SU-DHL-6 (cell line): ENCODE data around the gene ADAM21.
"Not testable (repeated sequence)": the region's sequence is repeated elsewhere in the genome, so short reads cannot be mapped to it uniquely, and the experiment has no call there.

Experiments
- H2AFZ ChIP-seq: fragments of 200-600 bp; sonication (generic); 2 replicates; pipeline ENCODE4 v1.6.1; 2014; ENCODE audit warnings: low read depth, mild to moderate bottlenecking, moderate library complexity, mixed read lengths, antibody characterized with exemption, low read length; ENCODE audit not compliant: severe bottlenecking
- H3F3A ChIP-seq: fragments of 200-600 bp; shearing (Covaris generic); 2 replicates; pipeline ENCODE4 v1.6.0; 2016; ENCODE audit warnings: antibody characterized with exemption, mild to moderate bottlenecking; ENCODE audit not compliant: insufficient read depth
- H3K27ac ChIP-seq: fragments of 200-600 bp; sonication (generic); 2 replicates; pipeline ENCODE4 v1.5.1; 2016; ENCODE audit warnings: low read depth, mild to moderate bottlenecking, low read length, moderate library complexity, mixed read lengths
- H3K27me3 ChIP-seq: fragments of 200-600 bp; sonication (generic), shearing (Covaris generic); 2 replicates; pipeline ENCODE4 v1.6.0; 2014; ENCODE audit warnings: mild to moderate bottlenecking, low read length
- H3K36me3 ChIP-seq: fragments of 200-600 bp; sonication (generic); 2 replicates; pipeline ENCODE4 v1.6.1; 2014; ENCODE audit warnings: mild to moderate bottlenecking, low read length, mixed read lengths
- H3K4me2 ChIP-seq: fragments of 300-600, 200-600 bp; shearing (Covaris generic), sonication (generic); 2 replicates; pipeline ENCODE4 v1.6.0; 2014; ENCODE audit warnings: low read length, low read depth, mild to moderate bottlenecking; ENCODE audit not compliant: poor library complexity, severe bottlenecking
- H3K4me3 ChIP-seq: fragments of 200-600 bp; sonication (generic); 2 replicates; pipeline ENCODE4 v1.5.1; 2014; ENCODE audit warnings: antibody characterized with exemption, low read length, mild to moderate bottlenecking, mixed read lengths; ENCODE audit not compliant: insufficient read depth, poor library complexity, severe bottlenecking
- H3K79me2 ChIP-seq: fragments of 200-600 bp; sonication (generic); 2 replicates; pipeline ENCODE4 v1.6.1; 2014; ENCODE audit warnings: mild to moderate bottlenecking, low read length, moderate library complexity; ENCODE audit not compliant: insufficient read depth
- H3K9ac ChIP-seq: fragments of 200-600 bp; sonication (generic); 2 replicates; pipeline ENCODE4 v1.7.0; 2014; ENCODE audit warnings: mild to moderate bottlenecking, low read length
- H3K9me2 ChIP-seq: fragments of 200-600 bp; sonication (generic); replicated peaks from 2 replicates; pipeline ENCODE4 v1.6.1; 2014; ENCODE audit warnings: low read length; ENCODE audit not compliant: insufficient read depth
- H3K9me3 ChIP-seq: fragments of 200-600 bp; sonication (generic); 2 replicates; pipeline ENCODE4 v1.6.1; 2014; ENCODE audit warnings: low read length, mixed read lengths; ENCODE audit not compliant: insufficient read depth
- H4K20me1 ChIP-seq: fragments of 200-600 bp; sonication (generic); 2 replicates; pipeline ENCODE4 v1.6.1; 2014; ENCODE audit warnings: low read depth, mild to moderate bottlenecking, antibody characterized with exemption, low read length, moderate library complexity, mixed read lengths
- EZH2phosphoT487 ChIP-seq: fragments of 200-600 bp; sonication (generic), shearing (Covaris generic); conservative IDR thresholded peaks from 2 replicates; pipeline ENCODE4 v1.6.1; 2018; ENCODE audit warnings: mild to moderate bottlenecking, antibody characterized with exemption, low read length, moderate library complexity, mixed read lengths
- TF ChIP-seq, protein P1 (sequence below): fragments of 200-600 bp; sonication (generic); IDR thresholded peaks from one replicate; pipeline ENCODE4 v1.5.1; 2017; ENCODE audit warnings: antibody characterized with exemption, mild to moderate bottlenecking, low read length, moderate library complexity; ENCODE audit not compliant: insufficient read depth, poor library complexity, severe bottlenecking

ADAM21 gene

DNA sequence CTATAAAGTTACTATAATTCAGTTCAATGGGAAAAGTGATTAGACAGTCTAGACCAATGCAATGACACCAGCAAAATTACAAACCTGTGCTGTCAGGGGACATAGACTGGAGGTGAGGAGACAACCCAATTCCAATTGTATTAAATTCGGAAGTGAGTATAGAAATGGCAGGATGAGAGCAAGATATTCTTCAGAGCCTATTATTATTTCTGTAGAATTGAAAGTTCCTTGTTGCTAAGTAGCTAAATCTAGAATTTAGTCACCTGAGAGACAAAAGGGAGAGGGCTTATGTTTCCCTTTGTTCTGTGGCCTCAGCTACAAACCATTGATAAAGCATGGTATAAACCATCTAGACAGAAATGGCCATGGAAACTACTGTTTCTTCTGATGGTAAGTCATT is at the start of gene ADAM21:
TSS of gene ADAM21 (plus strand) at position 301 of the 400 bp plus-strand sequence. CDS start 5,326 bp downstream, outside the sequence.
- H3K27ac ChIP-seq, result no peak within 1 kb of the TSS
- H3F3A ChIP-seq, result no peaks in the 10 kb centered on the region
- no peak within 1 kb of the TSS for H3K4me2 ChIP-seq
- no peak within 1 kb of the TSS for H3K4me3 ChIP-seq
- no peaks in the 10 kb centered on the region for H3K36me3 ChIP-seq
- TF ChIP-seq, protein P1, sequence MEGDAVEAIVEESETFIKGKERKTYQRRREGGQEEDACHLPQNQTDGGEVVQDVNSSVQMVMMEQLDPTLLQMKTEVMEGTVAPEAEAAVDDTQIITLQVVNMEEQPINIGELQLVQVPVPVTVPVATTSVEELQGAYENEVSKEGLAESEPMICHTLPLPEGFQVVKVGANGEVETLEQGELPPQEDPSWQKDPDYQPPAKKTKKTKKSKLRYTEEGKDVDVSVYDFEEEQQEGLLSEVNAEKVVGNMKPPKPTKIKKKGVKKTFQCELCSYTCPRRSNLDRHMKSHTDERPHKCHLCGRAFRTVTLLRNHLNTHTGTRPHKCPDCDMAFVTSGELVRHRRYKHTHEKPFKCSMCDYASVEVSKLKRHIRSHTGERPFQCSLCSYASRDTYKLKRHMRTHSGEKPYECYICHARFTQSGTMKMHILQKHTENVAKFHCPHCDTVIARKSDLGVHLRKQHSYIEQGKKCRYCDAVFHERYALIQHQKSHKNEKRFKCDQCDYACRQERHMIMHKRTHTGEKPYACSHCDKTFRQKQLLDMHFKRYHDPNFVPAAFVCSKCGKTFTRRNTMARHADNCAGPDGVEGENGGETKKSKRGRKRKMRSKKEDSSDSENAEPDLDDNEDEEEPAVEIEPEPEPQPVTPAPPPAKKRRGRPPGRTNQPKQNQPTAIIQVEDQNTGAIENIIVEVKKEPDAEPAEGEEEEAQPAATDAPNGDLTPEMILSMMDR, result no peak
- no peak for TF ChIP-seq EZH2phosphoT487
- H2AFZ ChIP-seq, result no peak within 1 kb of the TSS
- no peaks in the 10 kb centered on the region for H4K20me1 ChIP-seq
- H3K27me3 ChIP-seq, result no peaks in the 10 kb centered on the region
- H3K9ac ChIP-seq, result no peak within 1 kb of the TSS
- H3K9me2 ChIP-seq, result no peaks in the 10 kb centered on the region
- H3K79me2 ChIP-seq, result no peaks in the 10 kb centered on the region
- no peaks in the 10 kb centered on the region for H3K9me3 ChIP-seq

DNA sequence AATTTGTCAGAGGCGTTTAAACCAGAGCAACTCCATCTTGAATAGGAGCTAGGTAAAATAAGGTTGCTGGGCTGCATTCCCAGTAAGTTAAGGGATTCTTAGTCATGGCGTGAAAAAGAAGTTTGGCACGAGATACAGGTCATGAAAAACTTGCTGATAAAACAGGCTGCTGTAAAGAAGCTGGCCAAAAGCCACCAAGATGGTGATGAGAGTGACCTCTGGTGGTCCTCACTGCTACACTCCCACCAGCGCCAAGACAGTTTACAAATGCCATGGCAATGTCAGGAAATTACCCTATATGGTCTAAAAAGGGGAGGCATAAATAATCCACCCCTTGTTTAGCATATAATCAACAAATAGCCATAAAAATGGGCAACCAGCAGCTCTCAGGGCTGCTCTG is 48.6 kb upstream of the ADAM21 start:
- not testable (repeated sequence) for H3K9me3 ChIP-seq, H3K9ac ChIP-seq, H3K27ac ChIP-seq, H3K4me2 ChIP-seq, H4K20me1 ChIP-seq, H3K36me3 ChIP-seq, H3K9me2 ChIP-seq, H3K27me3 ChIP-seq, H3K4me3 ChIP-seq, H3K79me2 ChIP-seq, H2AFZ ChIP-seq, H3F3A ChIP-seq

DNA sequence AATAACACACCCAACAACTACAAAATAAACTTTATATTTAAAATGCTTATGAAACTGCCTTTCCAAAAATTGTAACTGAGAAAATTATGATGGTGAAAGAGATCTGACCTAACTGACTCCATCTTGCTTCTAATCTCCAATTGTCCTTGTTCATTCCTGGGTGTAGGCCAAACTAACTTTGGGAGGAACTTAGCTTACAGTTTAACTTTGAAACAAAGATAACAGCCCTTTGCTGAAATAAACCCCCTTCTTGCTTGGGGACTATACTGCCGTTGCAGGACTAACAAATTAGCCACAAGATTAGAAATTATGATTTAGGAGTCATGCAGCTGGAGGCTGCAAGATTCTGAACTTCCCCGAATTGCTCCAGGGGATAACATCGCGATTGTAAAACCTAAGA is 45.8 kb upstream of the ADAM21 start:
- H3K9me2 ChIP-seq, H4K20me1 ChIP-seq, H3K27ac ChIP-seq, H3K9ac ChIP-seq, H3K79me2 ChIP-seq, H3K9me3 ChIP-seq, H3K27me3 ChIP-seq, H3K4me2 ChIP-seq, H2AFZ ChIP-seq, H3K36me3 ChIP-seq, H3F3A ChIP-seq, H3K4me3 ChIP-seq: not testable (repeated sequence)

DNA sequence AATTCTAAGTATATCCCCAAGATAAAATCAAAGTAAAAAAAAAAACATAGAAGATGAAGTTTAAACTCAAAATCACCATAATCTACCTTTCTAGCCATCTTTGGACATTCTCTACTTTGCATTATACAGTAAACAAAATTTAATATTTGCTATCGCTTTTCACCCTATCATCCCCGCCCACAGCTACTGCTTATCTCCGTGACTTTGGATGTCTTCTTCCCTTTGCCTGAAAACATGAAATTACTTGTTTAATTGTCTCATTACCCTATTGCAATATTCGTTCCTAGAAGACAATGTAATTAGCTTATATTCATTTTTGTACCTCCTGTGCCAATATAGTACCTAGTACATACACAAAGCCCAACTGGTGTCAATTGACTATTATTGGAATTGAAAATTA is 44.4 kb upstream of the ADAM21 start:
- Histone ChIP-seq H3K9me2 (no peaks in the 10 kb centered on the region), H3K36me3 (no peaks in the 10 kb centered on the region), H3K27me3 (no peaks in the 10 kb centered on the region), H4K20me1 (no peaks in the 10 kb centered on the region), H3K27ac (no peak overlapping the region), H3K9ac (no peak overlapping the region), H3K9me3 (no peaks in the 10 kb centered on the region), H3F3A (no peaks in the 10 kb centered on the region), H2AFZ (no peak overlapping the region), H3K4me3 (no peak overlapping the region), H3K79me2 (no peaks in the 10 kb centered on the region), H3K4me2 (no peak overlapping the region)
- no peak for TF ChIP-seq EZH2phosphoT487
- TF ChIP-seq, protein P1, result no peak
